ENCODE data around the gene CLDN3.

GRCh38 chr7:73802459-73802858, 32.4 kb upstream of the CLDN3 start:
- TF ChIP-seq, protein P1, sequence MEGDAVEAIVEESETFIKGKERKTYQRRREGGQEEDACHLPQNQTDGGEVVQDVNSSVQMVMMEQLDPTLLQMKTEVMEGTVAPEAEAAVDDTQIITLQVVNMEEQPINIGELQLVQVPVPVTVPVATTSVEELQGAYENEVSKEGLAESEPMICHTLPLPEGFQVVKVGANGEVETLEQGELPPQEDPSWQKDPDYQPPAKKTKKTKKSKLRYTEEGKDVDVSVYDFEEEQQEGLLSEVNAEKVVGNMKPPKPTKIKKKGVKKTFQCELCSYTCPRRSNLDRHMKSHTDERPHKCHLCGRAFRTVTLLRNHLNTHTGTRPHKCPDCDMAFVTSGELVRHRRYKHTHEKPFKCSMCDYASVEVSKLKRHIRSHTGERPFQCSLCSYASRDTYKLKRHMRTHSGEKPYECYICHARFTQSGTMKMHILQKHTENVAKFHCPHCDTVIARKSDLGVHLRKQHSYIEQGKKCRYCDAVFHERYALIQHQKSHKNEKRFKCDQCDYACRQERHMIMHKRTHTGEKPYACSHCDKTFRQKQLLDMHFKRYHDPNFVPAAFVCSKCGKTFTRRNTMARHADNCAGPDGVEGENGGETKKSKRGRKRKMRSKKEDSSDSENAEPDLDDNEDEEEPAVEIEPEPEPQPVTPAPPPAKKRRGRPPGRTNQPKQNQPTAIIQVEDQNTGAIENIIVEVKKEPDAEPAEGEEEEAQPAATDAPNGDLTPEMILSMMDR (IDR thresholded peaks at IDR 0.05 in 8 of 11, conservative IDR thresholded peaks at IDR 0.05 in 3 of 11) = no peak
- TF ChIP-seq POLR2A (IDR thresholded peaks at IDR 0.05) = no peak
- TF ChIP-seq POLR2AphosphoS5 (IDR thresholded peaks at IDR 0.05) = no peak

All from spleen (tissue), 7 donors.